SK-N-SH (cell line): ENCODE measurements around the gene ASCL2. TPM values are rescaled to one million over a fixed set of nuclear protein-coding genes. Genes with fewer than 3 reads are reported as not detected.

Experiments
- CTCF ChIA-PET: fragments of 300-600, 350-600 bp; formaldehyde crosslinking; extraction: SDS; loops from one replicate; lab custom pipeline; 2021; lab: Yijun Ruan, JAX
- POLR2A ChIA-PET: fragments of 350-600 bp; sonication (Branson Sonifier 250); formaldehyde crosslinking; extraction: SDS; loops from one replicate; lab custom pipeline; 2020; ENCODE audit warnings: antibody characterized with exemption, inconsistent platforms; lab: Yijun Ruan, JAX
- DNase-seq: peaks from one replicate; pipeline ENCODE4 v3.0.0; 2012
- H2AFZ ChIP-seq: fragments of 200-600 bp; sonication (generic); 2 replicates; pipeline ENCODE4 v1.8.1; 2016; ENCODE audit warnings: antibody characterized with exemption, mild to moderate bottlenecking, low read depth
- H3F3A ChIP-seq: fragments of 200-600 bp; sonication (generic); replicated peaks from 2 replicates; pipeline ENCODE3; 2016; ENCODE audit warnings: antibody characterized with exemption, mild to moderate bottlenecking; ENCODE audit not compliant: insufficient read depth
- H3K27ac ChIP-seq, 2 experiments: fragments of 200-500 bp in 1 of 2; fragments of 200-600 bp in 1 of 2; sonication (Bioruptor generic) in 1 of 2; sonication (generic), shearing (Covaris generic) in 1 of 2; 2 replicates each; pipeline versions ENCODE4 v1.5.1 to v1.6.1; 2014 to 2016; ENCODE audit warnings: low read depth in 2 of 2, inconsistent platforms in 1 of 2, low read length in 1 of 2, mild to moderate bottlenecking in 1 of 2, mixed read lengths in 1 of 2
- H3K27me3 ChIP-seq: fragments of 200-600 bp; sonication (generic), shearing (Covaris generic); 2 replicates; pipeline ENCODE4 v1.6.1; 2016; ENCODE audit warnings: mixed run types; ENCODE audit not compliant: insufficient read depth
- H3K36me3 ChIP-seq, 2 experiments: fragments of 200-500 bp in 1 of 2; fragments of 200-600 bp in 1 of 2; sonication (Bioruptor generic) in 1 of 2; sonication (generic) in 1 of 2; replicated peaks in 1 of 2; 2 replicates each; pipeline versions ENCODE3 to v1.5.1; 2014 to 2016; ENCODE audit warnings: low read length in 1 of 2, mild to moderate bottlenecking in 1 of 2; ENCODE audit not compliant: insufficient read depth in 2 of 2, control insufficient read depth in 1 of 2
- H3K4me1 ChIP-seq, 2 experiments: fragments of 200-500 bp in 1 of 2; fragments of 200-600 bp in 1 of 2; sonication (Bioruptor generic) in 1 of 2; sonication (generic), shearing (Covaris generic) in 1 of 2; 2 replicates each; pipeline versions ENCODE4 v1.5.1 to v1.6.1; 2014 to 2016; ENCODE audit warnings: low read depth in 1 of 2, low read length in 1 of 2, mixed run types in 1 of 2; ENCODE audit not compliant: insufficient read depth in 2 of 2, control insufficient read depth in 1 of 2
- H3K4me2 ChIP-seq: fragments of 200-600 bp; sonication (generic), shearing (Covaris generic); 2 replicates; pipeline ENCODE4 v1.6.1; 2017; ENCODE audit warnings: mixed run types
- H3K4me3 ChIP-seq, 2 experiments: fragments of 200-500 bp in 1 of 2; fragments of 200-600 bp in 1 of 2; sonication (Bioruptor generic) in 1 of 2; sonication (generic), shearing (Covaris generic) in 1 of 2; 2 replicates each; pipeline versions ENCODE4 v1.5.1 to v1.8.1; 2014 to 2016; ENCODE audit warnings: low read depth in 2 of 2, inconsistent platforms in 1 of 2, low read length in 1 of 2, mild to moderate bottlenecking in 1 of 2, mixed read lengths in 1 of 2, moderate library complexity in 1 of 2
- H3K79me2 ChIP-seq: fragments of 200-600 bp; sonication (generic); 2 replicates; pipeline ENCODE4 v1.8.1; 2017; ENCODE audit warnings: mild to moderate bottlenecking; ENCODE audit not compliant: insufficient read depth
- H3K9ac ChIP-seq: fragments of 200-600 bp; sonication (generic); 2 replicates; pipeline ENCODE4 v1.6.1; 2017; ENCODE audit warnings: mixed run types
- H3K9me2 ChIP-seq: fragments of 200-600 bp; sonication (generic); 2 replicates; pipeline ENCODE4 v1.6.1; 2017; ENCODE audit warnings: mixed run types
- H3K9me3 ChIP-seq: fragments of 200-600 bp; sonication (generic); 2 replicates; pipeline ENCODE4 v1.6.1; 2017; ENCODE audit warnings: mixed run types, mild to moderate bottlenecking, moderate library complexity
- H4K20me1 ChIP-seq: fragments of 200-600 bp; sonication (generic); 2 replicates; pipeline ENCODE4 v1.6.1; 2017; ENCODE audit warnings: mild to moderate bottlenecking, mixed run types; ENCODE audit not compliant: insufficient read depth
- CHD2 ChIP-seq: fragments of 150-350 bp; IDR thresholded peaks from 2 replicates; pipeline ENCODE4 v1.6.1; 2018; ENCODE audit warnings: low read length; ENCODE audit not compliant: partially characterized antibody
- EP300 ChIP-seq, 2 experiments: IDR thresholded peaks; 2 replicates each; pipeline versions ENCODE4 v1.4.0 to v1.6.1; 2012; ENCODE audit warnings: borderline replicate concordance in 1 of 2, low read depth in 1 of 2, low read length in 1 of 2
- FOXJ3 ChIP-seq: sonication (generic); formaldehyde crosslinking; IDR thresholded peaks from 2 replicates; pipeline ENCODE4 v1.5.1; 2020; ENCODE audit warnings: mild to moderate bottlenecking, missing genetic modification reagents
- GATA2 ChIP-seq: sonication (generic); formaldehyde crosslinking; IDR thresholded peaks from 2 replicates; pipeline ENCODE4 v1.5.0; 2020; ENCODE audit warnings: mild to moderate bottlenecking, missing genetic modification reagents
- IRF3 ChIP-seq: fragments of 150-350 bp; IDR thresholded peaks from 2 replicates; pipeline ENCODE4 v1.6.1; 2016; ENCODE audit warnings: mild to moderate bottlenecking, low read depth, low read length
- JUND ChIP-seq: IDR thresholded peaks from 2 replicates; pipeline ENCODE4 v1.4.0; 2012
- MXI1 ChIP-seq: IDR thresholded peaks from 2 replicates; pipeline ENCODE4 v1.6.1; 2012; ENCODE audit warnings: mild to moderate bottlenecking, low read depth, low read length, improper control_type of control experiment
- POLR2AphosphoS5 ChIP-seq: IDR thresholded peaks from 2 replicates; pipeline ENCODE4 v1.6.1; 2012; ENCODE audit warnings: low read depth, low read length
- RCOR1 ChIP-seq: fragments of 150-350 bp; IDR thresholded peaks from 2 replicates; pipeline ENCODE4 v1.6.1; 2017; ENCODE audit warnings: antibody characterized with exemption, low read length
- SMC3 ChIP-seq: IDR thresholded peaks from 2 replicates; pipeline ENCODE4 v1.6.1; 2012; ENCODE audit warnings: low read depth, low read length, improper control_type of control experiment
- ZBTB33 ChIP-seq: IDR thresholded peaks from 2 replicates; pipeline ENCODE4 v1.4.0; 2012; ENCODE audit warnings: low read depth, borderline replicate concordance
- WGBS: methylation state at CpG from one replicate; pipeline ENCODE4 v1.1.6; 2017; ENCODE audit warnings: low lambda C conversion rate; 5-methylcytosine and 5-hydroxymethylcytosine counted together
- polyA plus RNA-seq, 3 experiments: library from polyadenylated mRNA; depleted of rRNA; stranded (reverse); fragments of >200 nt; gene quantifications; 2 replicates each; pipeline ENCODE4 v1.2.3, GENCODE V29; 2012

Gene ASCL2
- polyA plus RNA-seq, 1 of the 3 experiments (the other 2 are of a cell fraction), result not detected

DNA sequence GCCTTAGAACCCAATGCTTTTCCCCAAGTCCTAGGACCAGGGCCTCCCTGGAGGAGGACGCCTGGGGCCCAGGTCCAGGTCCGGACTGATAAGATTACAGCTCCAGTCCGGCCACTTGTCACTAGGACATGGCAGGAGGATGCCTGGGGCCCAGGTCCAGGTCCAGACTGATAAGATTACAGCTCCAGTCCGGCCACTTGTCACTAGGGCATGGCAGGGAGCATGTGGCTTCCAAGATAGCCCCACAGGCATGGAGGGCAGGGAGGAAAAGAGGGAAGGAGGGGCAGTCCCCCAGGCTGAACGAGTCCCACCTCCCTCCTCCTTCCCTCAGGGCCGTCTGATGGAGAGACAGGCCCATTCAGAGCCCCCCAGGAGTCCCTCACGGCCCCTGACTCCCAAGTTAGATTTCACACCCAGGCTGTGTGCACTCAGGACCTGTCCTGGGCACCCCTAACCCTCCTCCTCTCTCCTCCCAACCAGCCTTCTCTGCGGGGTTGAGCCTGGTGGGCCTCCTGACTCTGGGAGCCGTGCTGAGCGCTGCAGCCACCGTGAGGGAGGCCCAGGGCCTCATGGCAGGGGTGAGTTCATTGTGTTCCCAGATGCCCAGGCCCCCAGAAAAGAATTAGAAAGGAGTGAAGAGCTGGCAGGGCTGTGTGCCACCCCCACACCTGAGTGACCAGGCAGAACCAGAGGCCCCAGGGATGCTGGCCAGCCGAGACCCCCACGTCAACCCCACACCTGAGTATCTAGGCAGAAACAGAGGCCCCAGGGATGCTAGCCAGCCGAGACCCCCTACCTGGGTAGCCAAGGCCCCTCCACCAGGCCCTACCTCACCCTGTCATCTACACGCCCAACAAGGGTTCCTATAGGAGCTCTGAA, 33.5 kb upstream of the ASCL2 start:
- no peak overlapping the region for H3K4me2 ChIP-seq
- H3K27me3 ChIP-seq, result no peaks in the 10 kb centered on the region
- H3F3A ChIP-seq, result peaks cover 4% of the 10 kb centered on the region
- peak overlapping the region in 1 of 2 experiments; percentile 69; a peak in 2 of 4 replicates for H3K27ac ChIP-seq
- H3K9me3 ChIP-seq, result no peaks in the 10 kb centered on the region
- ChIA-PET POLR2A (interaction anchor here (0.6 to 1.3 kb wide), 4 partner anchors 27 to 117 kb away, joined by 3 to 5 read pairs (median 4); partner anchors contain the start of gene TSSC4), CTCF (interaction anchor here (0.6 to 13.9 kb wide), 17 partner anchors 13 to 584 kb away, joined by 3 to 318 read pairs (median 12); partner anchors contain the start of genes TH and TSSC4)
- no peak overlapping the region for H3K9ac ChIP-seq
- no peaks in the 10 kb centered on the region for H4K20me1 ChIP-seq
- no peaks in the 10 kb centered on the region for H3K9me2 ChIP-seq
- peak; percentile 74 for DNase-seq
- TF ChIP-seq MXI1 (peak; percentile 50; the same call in 1 of the 2 replicates), ZBTB33 (no peak), SMC3 (no peak), EP300 (IDR thresholded peaks at IDR 0.05; ENCODE audit: borderline replicate concordance in 1 of 2, low read depth in 1 of 2, low read length in 1 of 2) (peak in 1 of 2 experiments; percentile 69; a peak in 2 of 4 replicates), CHD2 (peak; percentile 32), POLR2AphosphoS5 (no peak), JUND (no peak), IRF3 (no peak), RCOR1 (peak; percentile 29; the same call in 1 of the 2 replicates), FOXJ3 (CRISPR knock-in tag) (peak; percentile 68; the same call in 1 of the 2 replicates), GATA2 (CRISPR knock-in tag) (peak; percentile 86)
- H3K79me2 ChIP-seq, result no peaks in the 10 kb centered on the region
- 72% methylated on average over 9 of the region's 15 CpGs for WGBS
- no peaks in the 10 kb centered on the region for H3K36me3 ChIP-seq
- no peak overlapping the region for H3K4me3 ChIP-seq
- H3K4me1 ChIP-seq, result peaks cover 12 to 48% of the 10 kb centered on the region in 2 experiments; a peak in 3 of 4 replicates
- no peak overlapping the region for H2AFZ ChIP-seq
